Skeletal muscle cell (primary cell): ENCODE results near the gene HINFP.
"Not testable (repeated sequence)": the region's sequence is repeated elsewhere in the genome, so short reads cannot be mapped to it uniquely, and the experiment has no call there.

Experiments
- DNase-seq: peaks from one replicate; pipeline ENCODE4 v3.0.0-alpha.2; 2010; ENCODE audit warnings: low read depth
- H3K4me3 ChIP-seq: 2 replicates; pipeline ENCODE4 v1.5.1; 2011; ENCODE audit warnings: low read depth, mild to moderate bottlenecking, control low read depth, low read length, moderate library complexity

Gene HINFP

DNA sequence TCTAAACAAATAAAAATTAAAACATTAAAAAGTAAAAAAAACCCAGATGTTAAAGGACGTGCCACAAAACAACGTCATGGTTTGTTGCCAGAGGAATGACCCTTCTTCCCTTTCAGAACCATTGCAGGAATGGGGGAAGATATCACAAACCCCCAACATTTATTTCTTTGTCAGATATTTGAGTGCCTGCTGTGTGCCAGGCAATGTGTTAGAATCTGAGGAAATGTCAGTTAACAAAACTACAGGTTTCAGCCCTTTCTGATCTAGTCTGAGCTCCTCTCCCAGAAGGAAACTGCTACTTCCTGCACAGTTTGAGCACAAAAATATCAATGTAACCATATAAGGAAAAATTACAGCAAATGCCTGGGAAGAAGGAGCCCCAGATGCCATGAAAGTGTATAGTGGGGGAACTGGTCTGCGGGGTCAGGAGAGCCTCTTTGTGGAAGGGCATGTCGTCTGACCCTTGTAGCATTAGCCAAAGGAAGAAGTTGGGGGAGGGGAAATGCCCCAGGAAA is 56.8 kb downstream of the HINFP start:
- no peak overlapping the region for H3K4me3 ChIP-seq
- no peak for DNase-seq

DNA sequence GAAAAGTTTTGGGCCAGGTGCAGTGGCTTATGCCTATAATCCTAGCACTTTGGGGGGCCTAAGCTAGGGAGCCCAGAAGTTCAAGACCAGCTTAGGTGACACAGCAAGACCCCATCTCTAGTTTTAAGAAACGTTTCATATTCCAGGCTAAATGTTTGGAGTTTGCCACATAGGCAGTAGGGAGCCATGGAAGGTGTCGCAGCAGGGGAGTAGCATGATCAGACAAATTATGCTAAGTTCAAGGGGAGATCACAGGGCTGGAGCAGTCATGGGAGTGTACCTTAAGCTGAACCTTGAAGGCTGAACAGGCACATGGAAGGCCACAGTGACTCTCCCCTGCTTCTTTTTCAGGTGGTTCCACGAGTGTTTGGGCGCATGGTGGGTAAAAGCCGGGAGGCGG is 58.0 kb downstream of the HINFP start:
- no peak overlapping the region for H3K4me3 ChIP-seq
- DNase-seq = no peak

- no peak for DNase-seq
- H3K4me3 ChIP-seq = no peak overlapping the region
Measured at GRCh38 chr11:119179983-119180382, 58.6 kb downstream of the HINFP start.

GRCh38 chr11:119180729-119181676 is 59.6 kb downstream of the HINFP start:
- no peak for DNase-seq
- no peak overlapping the region for H3K4me3 ChIP-seq

GRCh38 chr11:119181677-119182412 is 60.5 kb downstream of the HINFP start:
- no peak for DNase-seq

DNA sequence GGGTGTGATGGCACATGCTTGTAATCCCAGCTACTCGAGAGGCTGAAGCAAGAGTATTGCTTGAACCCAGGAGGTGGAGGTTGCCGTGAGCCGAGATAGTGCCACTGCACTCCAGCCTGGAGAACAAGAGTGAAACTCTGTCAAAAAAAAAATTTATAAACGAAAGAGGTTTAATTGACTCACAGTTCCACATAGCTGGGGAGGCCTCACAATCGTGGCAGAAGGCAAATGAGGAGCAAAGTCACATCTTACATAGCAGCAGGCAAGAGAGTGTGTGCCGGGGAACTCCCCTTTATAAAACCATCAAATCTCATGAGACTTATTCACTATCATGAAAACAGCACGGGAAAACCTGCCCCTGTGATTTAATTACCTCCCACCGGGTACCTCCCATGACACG is 63.0 kb downstream of the HINFP start:
- not testable (repeated sequence) for H3K4me3 ChIP-seq, DNase-seq

More at GRCh38 chr11:119181677-119182412, 60.5 kb downstream of the HINFP start:
- no peak overlapping the region for H3K4me3 ChIP-seq
